GM21529 (cell line): ENCODE data around the gene PRRT3.

ENCODE experiments used
- ATAC-seq: cut with Tn5 transposase; IDR thresholded peaks from one replicate; pipeline ENCODE4 v1.9.1; 2021; ENCODE audit not compliant: unreplicated experiment

Gene PRRT3

DNA sequence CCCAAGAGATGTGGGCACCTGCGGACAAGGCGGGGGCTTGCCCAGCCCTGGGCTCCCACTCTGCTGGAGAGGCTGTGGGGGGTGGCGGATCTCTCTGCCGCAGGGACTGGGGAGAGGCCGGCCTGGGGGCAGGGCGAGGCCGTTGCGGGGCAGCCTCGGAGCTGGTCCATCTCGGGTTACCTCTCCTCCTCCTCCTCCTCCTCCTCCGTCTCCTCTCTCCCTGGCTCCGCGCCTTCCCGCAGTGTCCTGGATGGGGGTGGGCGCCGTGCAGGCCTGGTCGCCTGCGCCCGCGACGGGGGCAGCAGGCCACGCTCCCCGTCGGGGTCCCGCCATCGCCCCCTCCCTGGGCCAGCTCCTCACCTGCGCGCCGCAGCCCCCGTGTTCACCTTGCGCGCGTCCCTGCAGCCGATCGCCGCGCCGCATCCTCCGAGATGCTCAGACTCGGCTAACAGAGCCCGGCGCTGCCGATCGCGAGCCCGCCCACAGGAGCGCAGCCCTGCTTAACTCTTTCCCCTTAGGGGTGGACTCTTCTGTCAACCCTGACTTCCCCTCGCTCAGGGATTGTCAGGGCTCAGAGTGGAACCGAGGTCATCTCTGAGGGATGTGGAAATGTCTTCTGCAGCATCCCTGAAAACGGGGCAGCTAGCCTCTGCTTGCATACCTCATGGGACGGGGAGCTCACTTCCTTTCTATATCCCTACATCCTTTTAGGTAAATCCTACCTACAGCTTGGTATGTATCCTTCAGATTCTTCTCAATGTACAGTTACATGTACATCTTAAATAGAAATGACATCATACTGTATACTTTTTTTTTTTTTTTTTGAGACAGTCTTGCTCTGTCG is at the start of gene PRRT3:
TSS of gene PRRT3 (minus strand) at position 447 of the 844 bp plus-strand sequence. CDS start 2,293 bp downstream, outside the sequence.
- ATAC-seq = peak; percentile 71

DNA sequence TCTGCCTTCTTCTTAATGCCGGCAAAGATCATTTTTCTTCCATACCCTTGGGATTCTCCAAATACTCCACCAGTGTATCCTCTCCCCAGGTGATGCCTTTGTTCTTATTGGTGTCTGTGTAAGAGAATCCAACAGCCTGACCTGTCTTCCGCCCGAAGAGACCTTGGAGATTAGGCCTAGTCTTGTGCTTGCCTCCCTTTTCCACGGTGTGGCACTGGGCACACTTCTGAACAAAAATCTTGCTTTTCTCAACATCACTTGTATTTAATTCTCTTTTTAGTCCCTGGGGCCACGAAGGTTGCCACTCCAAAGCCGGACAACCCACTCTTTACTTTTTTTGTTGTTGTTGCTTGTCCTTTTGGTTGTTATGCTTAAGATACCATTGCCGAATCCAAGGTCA is 48.5 kb upstream of the PRRT3 start:
- no peak for ATAC-seq

DNA sequence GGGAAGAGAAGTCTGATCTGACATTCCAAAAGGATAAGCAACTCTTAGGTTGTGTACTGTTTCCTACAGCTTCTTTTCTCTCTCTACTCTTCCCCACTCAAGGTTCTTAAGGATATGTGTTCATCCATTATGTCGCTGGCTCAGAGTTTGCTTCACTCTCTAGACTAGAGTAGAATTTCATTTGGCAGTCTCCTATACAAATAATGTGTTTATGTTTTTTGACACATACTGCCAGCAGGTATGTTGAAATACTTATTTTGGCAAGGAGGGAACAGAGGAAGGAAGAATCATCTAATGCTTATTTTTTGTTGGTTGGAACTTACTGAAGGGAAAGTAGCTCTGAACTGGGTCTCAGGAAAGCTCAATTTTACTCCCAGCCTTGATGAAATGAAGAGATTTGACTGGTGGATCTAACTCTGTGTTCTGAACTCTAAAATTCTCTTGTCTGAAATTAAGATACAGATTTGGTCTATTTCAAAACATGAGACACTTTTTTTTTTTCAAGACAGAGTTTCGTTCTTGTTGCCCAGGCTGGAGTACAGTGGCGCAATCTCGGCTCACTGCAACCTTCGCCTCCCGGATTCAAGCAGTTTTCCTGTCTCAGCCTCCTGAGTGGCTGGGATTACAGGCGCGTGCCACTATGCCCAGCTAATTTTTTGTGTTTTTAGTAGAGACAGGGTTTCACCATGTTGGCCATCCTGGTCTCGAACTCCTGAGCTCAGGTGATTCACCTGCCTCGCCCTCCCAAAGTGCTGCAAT is 42.1 kb upstream of the PRRT3 start:
- ATAC-seq = no peak

DNA sequence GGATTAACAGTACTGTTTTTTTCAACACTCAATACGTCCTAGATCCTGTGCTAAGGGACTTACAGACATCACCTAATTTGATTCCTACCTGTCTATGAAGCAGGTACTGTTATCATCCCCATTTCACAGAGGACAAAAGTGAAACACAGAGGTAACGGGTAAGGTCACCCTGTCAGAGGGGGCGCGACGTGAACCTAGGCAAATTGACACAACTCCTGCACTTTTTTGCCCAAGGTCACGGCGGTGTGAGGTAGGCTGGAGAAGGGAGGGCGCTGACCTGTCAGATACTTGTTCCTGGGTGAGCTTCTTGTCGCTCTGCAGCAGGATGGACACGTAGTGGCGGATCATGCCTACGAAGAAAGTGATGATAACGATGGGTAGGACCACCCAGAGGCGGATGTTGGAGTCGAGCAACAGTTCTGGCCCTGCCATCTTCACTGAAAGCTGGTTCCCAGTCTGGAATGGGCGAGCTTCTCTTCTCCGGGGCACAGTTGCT is 34.1 kb upstream of the PRRT3 start:
- ATAC-seq = peak; percentile 28

DNA sequence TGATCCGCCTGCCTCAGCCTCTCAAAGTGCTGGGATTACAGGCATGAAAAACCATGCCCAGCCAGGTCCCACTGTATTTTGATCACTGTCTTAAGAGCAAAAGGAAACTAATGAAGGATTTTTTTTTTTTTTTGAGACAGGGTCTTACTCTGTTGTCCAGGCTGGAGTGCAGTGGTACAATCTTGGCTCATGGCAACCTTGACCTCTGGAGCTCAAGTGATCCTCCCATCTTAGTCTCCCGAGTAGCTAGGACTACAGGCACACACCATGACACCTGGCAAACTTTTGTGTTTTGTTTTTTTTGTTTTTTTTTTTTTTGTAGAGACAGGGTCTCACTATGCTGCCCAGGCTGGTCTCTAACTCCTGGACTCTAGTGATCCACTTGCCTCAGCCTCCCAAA is 28.0 kb upstream of the PRRT3 start:
- ATAC-seq = no peak

DNA sequence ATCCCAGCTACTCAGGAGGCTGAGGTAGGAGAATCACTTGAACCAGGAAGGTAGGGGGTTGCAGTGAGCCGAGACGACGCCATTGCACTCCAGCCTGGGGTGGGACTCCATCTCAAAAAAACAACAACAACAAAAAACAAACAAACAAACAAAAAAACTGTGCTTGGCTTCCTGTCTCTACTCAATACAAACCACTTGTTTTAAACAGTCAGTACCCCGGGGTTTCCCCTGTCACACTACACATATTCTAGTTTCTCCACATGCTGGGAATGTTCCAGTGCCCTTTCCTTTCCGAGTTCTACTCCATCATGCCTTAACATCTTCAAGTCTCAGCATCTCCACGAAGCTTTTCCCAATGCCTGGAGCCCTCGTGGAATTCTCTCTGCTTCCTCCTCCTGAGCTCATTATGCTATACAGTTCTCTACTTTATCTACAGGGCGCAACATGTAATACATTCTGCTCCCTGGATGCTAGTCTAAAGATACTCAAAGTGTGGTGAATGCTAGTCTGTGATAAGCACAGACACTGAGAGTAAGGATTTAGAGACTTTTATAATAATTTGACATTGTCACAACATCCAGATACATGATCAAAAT is 26.6 kb upstream of the PRRT3 start:
- ATAC-seq = no peak

DNA sequence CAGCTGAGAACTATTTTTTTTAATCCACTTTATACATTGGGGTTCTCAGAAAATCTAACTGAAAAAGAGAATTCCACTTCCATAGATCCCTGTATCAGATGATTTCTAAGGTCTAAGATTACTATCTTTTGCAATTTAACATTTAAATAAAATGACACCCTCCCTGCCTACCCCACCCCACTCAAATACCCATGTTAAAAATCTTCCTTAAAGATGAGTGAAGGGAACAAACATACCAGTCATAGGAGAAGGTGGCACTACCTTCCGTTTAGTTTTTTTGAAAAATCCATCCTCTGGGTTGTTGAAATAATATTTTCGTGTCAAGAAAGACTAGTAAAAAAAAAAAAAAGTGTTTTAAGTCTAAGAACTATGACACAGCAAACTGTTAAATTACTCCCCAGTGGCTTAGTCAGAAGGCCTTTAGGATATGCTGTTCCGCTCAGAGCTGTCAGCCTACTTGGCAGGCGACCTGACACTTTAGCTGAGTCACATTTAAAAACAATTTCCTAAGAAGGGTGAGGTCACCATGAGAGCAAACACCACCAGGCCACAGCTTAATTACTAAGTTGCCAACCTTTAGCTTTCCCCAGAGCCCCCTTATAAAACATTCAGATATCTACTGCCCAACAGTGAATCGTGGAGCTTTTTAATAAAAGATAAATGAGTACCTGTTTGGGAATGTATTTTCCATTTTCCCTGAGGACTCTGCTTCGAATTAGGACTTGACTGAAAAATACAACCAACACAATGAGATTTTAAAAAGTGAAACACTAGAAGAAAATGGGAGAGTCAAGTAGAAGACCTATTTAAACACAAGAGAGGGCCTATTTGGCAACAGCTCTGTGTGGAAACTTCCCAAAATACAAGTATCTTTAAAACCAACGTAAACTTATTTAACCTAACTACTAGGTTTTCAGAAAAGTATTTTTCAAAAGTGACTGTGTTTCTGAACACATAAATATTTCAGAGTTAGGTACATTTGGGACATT is 24.8 kb upstream of the PRRT3 start:
- no peak for ATAC-seq

DNA sequence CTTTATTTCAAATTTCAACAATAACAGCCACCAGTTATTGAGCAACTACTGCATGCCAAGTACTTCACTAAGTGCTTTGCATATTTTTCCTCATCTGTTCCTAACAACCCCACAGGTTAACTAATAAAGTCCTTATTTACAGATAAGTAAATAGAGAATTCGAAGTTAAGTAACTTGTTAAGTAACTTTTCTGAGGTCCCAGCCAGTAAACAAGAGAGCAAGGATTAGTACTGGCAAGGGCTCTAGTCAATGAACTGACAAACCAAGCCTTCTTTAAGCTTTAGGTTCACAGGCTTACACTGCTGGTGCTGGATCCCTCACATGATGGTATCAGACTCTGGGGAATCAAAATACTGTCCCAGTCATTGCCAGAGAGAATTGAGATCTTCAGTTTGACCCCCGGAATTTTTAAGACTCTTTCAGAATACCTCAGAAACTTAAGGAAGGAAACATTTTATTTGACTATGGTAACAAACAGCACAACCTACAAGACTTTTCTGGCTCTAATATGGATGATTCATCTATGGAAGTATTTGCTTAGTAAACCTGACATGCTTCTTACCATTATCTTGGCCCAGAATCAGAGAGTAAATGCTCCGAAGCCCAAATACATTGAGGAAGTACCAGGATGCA is 17.9 kb upstream of the PRRT3 start:
- no peak for ATAC-seq

DNA sequence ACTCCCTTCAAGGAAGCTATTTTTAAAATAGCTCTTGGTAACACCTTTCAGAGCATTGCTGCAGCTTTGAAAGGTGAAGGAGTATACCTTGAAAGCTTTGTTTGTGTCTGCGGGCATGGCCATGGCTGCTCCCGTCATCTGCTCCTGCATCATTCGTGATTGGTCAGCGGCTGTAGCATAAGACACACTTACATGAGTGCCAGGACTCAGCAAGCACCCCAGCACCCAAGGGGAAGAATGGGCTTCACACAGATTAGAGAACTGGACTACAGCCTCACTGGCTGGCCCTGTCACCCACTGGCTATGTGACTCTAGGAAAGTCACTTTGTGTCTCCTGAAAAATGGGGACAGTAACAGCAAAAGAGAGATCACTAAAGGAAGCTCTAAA is 17.4 kb upstream of the PRRT3 start:
- no peak for ATAC-seq

DNA sequence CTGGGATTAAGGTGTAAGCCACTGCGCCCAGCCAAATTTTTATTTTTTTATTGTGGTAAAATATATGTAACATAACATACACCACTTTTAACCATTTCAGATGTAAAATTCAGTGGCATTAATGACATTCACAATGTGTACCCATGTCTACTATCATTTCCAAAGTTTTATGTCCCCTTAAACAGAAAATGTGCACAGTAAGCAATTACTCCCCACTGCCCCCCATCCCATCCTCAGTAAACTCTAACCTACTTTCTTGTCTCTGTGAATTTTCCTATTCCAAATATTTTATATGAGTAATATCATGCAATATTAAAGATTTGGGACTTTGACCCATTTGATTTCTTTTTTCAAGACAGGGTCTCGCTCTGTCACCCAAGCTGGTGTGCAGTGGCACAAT is 14.6 kb upstream of the PRRT3 start:
- ATAC-seq = no peak

DNA sequence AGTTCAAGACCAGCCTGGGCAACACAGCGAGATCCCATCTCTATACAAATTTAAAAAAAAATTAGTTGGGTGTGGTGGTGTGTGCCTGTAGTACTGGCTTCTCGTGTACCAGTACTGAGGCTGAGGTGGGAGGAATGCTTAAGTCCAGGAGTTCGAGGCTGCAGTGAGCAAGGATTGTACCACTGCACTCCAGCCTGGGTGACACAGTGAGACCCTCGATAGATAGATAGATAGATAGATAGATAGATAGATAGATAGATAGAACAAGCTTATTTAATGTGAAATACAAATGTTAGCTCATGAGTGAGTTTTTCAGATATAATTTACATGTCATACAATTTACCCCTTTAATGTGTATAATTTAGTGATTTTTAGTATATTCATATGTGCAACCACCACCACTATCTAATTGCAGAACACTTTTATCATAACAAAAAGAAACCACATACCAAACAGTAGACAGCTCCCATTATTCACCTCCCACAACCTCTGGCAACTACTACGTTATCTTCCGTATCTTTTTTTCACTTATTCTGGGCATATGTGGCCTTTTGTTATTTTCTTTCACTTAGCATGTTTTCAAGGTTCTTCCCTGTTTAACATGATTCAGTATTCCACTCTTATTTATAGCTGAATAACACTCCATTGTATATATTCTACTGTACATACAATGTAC is 13.1 kb upstream of the PRRT3 start:
- ATAC-seq = no peak

DNA sequence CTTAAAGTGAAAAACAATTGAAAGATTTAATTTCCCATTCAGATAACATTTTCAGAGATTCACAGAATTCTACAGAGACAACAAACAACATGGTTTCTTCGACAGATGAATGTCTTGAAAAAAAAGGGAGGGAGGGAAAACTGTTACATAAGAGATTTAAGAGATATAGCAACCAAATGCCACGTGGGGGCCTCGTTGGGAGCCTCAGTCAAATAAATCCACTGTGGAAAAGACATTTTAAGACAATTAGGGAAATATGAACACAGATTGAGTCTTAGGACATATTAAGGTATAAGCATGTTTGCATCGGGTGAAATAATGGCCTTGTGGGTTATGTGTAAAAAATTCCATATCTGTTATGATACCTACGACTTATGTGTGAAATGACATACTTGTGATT is 5.0 kb upstream of the PRRT3 start:
- no peak for ATAC-seq

DNA sequence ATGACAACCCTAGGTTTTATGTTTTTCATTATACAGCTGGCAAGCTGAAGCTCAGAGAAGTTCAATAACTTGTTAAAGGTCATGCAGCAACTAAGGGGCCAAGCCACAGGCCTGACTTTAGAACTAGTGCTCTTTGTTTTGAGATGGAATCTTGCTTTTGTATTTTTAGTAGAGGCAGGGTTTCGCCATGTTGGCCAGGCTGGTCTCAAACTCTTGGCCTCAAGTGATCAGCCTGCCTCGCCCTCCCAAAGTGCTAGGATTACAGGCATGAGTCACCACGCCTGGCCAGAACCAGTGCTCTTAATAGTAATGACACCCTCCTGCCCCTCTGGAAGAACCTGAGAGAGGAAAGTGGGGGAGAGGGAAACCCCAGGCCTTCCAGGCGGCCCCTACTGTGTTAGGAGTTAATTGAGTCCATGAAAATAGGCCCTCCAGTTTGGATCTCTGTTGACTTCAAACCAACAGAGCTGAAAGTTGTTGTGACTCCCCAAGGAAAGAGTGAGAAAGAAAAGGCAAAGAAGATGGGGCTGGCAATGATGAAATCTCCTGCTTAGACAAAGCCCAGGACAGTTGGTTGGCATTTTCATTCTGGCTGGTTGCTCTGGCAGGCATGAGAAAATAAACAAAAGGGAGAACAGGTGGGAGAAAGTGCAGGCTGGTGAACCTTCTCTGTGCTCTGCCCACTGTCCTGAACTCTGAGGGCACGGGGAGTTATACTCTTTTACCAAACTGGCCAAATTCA is 3.6 kb upstream of the PRRT3 start:
- no peak for ATAC-seq

DNA sequence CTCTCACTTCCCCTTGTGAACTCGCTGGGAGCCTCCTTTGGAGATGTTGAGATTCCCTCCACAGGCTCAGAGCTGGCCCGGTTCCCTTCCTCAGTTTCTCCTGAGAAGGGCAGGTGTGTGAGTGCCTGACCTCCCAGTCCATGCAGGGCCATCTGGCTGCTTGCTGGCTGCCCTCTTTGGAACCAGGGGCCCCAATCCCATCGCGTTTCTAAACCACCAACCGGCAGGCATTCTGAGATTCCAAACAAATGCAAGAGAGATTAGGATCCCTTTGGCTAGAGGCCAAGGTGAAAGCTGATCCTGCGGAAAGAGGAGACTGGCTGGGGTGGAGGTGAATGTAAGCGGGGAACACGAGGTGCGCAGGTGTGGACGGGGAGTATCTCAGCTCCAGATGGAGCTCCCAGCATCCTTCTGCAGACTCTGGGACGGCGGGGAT is 2.9 kb upstream of the PRRT3 start:
- no peak for ATAC-seq

DNA sequence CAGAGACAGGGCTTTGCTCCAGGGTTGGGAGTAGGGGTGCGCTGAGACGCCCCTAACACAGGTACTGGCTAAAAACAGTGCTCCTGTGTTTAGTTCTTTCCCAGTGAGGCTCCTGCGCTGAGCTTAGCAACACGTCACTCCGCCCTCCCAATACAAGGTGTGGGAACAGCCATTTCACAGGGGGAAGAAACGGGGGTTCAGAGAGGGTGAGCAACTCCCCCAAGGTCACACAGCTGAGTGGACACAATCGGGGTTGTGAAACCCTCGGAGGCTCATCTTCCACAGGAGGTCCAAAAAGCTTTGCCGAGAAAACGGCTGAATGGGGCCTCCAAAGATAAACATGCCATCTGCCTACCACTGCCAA is 628 bp downstream of the PRRT3 start:
- ATAC-seq = peak; percentile 15

DNA sequence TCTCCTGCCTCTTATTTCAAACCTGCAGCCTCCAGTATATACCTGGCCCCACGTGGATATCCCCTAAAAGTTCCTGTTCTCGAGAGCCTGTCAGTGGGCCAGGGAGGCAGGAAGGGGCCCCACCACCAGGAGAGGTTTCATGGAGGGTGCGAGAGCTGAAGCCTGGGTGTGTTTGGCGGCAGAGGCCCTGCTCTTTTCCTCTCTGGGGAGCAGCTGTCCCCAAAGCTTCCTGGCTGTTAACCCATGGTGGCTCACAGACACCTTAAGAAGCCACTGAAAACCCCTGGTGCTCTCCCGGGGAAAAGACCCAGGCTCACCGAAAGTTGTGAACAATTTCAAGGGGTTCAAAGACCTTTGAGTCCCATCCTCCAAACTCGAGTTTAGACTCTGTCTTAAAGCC is 1.1 kb downstream of the PRRT3 start:
- peak; percentile 44 for ATAC-seq

DNA sequence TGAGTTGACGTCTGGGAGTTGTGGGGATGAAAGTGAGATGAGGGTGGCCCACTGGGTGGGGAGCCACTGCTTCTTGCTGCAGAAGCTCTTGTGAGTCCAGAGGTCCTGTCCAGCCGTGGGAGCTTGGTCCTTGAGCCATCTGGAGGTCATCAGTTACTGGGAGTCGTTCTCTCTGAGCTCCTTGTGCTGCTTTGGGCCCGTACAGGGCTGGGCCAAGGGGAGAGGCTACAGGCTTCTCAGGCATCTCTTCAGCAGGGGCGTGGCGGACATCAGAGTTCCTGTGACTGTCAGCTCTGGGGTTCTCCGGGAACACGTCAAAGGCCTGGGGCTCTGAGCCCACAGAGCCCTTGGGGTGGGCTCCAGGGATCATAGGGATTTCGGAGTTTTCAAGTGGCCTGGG is 2.6 kb downstream of the PRRT3 start:
- ATAC-seq = no peak

DNA sequence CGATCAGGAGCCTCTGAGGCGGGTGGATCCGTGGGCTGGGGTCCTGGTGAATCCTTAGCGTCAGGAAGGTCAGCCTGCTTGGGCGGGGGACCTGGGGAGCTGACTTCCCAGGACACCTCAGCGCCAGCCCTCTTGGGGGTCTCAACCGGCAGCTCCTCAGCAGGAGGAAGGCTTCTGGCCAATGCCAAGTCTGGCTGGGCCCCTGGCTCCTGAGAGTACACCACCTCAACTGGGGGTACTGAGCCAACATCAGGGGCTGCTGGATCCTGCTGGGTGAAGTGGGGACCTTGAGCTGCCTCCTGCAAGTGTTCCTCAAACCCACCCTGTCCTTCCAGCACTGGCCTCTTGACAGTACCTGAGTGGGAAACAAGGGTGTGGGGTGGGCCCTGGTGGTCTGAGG is 3.1 kb downstream of the PRRT3 start:
- no peak for ATAC-seq

DNA sequence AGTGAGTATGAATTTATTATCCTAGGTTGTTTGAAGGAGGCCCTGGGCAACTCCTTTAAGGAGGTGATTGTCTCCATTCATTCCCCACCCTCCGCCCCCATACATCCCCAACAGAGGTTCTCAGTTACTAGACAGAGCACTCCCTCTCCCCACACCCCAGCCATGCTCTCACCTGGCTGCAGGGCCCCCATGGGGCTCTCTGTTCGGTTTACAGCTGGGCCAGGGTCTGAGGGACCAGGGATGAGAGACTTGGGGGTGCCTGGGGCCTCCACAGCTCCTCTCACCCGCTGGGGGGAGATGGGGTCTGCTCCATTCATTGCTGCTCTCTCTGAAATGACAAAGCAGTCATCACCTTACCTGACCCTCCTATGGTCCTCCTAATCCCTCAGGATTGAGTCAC is 3.6 kb downstream of the PRRT3 start:
- no peak for ATAC-seq
